SK-N-SH (cell line): ENCODE results near the gene SLC25A26.

Experiments used
- CHD2 ChIP-seq: fragments of 150-350 bp; IDR thresholded peaks from 2 replicates; pipeline ENCODE4 v1.6.1; 2018; ENCODE audit warnings: low read length; ENCODE audit not compliant: partially characterized antibody
- CTCF ChIP-seq: fragments of 200-600 bp; sonication (generic); IDR thresholded peaks from 2 replicates; pipeline ENCODE4 v1.6.1; 2017; ENCODE audit warnings: antibody characterized with exemption, mild to moderate bottlenecking, moderate library complexity
- GATA2 ChIP-seq: sonication (generic); formaldehyde crosslinking; IDR thresholded peaks from 2 replicates; pipeline ENCODE4 v1.5.0; 2020; ENCODE audit warnings: mild to moderate bottlenecking, missing genetic modification reagents
- MAX ChIP-seq: IDR thresholded peaks from 2 replicates; pipeline ENCODE4 v1.4.0; 2012; ENCODE audit warnings: low read depth
- MXI1 ChIP-seq: IDR thresholded peaks from 2 replicates; pipeline ENCODE4 v1.6.1; 2012; ENCODE audit warnings: mild to moderate bottlenecking, low read depth, low read length, improper control_type of control experiment
- POLR2AphosphoS5 ChIP-seq: IDR thresholded peaks from 2 replicates; pipeline ENCODE4 v1.6.1; 2012; ENCODE audit warnings: low read depth, low read length
- RFX5 ChIP-seq: IDR thresholded peaks from 2 replicates; pipeline ENCODE4 v1.6.1; 2012; ENCODE audit warnings: mild to moderate bottlenecking, improper control_type of control experiment, low read length
- SIN3A ChIP-seq: IDR thresholded peaks from 2 replicates; pipeline ENCODE4 v1.6.1; 2012; ENCODE audit warnings: low read depth, mild to moderate bottlenecking, low read length, moderate library complexity, borderline replicate concordance
- TAF1 ChIP-seq: IDR thresholded peaks from 2 replicates; pipeline ENCODE4 v1.6.1; 2012; ENCODE audit warnings: low read depth, mild to moderate bottlenecking, low read length, moderate library complexity, borderline replicate concordance
- YY1 ChIP-seq: IDR thresholded peaks from 2 replicates; pipeline ENCODE4 v1.4.0; 2012; ENCODE audit warnings: low read depth, mild to moderate bottlenecking
- ZBTB33 ChIP-seq: IDR thresholded peaks from 2 replicates; pipeline ENCODE4 v1.4.0; 2012; ENCODE audit warnings: low read depth, borderline replicate concordance
- TF ChIP-seq, protein P1 (sequence below): fragments of 150-350 bp; IDR thresholded peaks from 2 replicates; pipeline ENCODE4 v1.6.1; 2017; ENCODE audit warnings: antibody characterized with exemption, low read length, low read depth, borderline replicate concordance

GRCh38 chr3:66236281-66236680 lies 15.5 kb downstream of the SLC25A26 start:
- TF ChIP-seq CTCF (peak; percentile 35; the same call in 1 of the 2 replicates), MAX (no peak), YY1 (no peak), MXI1 (no peak), TAF1 (no peak), GATA2 (CRISPR knock-in tag) (no peak), ZBTB33 (no peak), SIN3A (no peak), RFX5 (no peak), CHD2 (no peak), POLR2AphosphoS5 (no peak)
- TF ChIP-seq, protein P1, sequence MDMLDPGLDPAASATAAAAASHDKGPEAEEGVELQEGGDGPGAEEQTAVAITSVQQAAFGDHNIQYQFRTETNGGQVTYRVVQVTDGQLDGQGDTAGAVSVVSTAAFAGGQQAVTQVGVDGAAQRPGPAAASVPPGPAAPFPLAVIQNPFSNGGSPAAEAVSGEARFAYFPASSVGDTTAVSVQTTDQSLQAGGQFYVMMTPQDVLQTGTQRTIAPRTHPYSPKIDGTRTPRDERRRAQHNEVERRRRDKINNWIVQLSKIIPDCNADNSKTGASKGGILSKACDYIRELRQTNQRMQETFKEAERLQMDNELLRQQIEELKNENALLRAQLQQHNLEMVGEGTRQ = no peak
